ENCODE results near the gene ACTN1.

Gene ACTN1

DNA sequence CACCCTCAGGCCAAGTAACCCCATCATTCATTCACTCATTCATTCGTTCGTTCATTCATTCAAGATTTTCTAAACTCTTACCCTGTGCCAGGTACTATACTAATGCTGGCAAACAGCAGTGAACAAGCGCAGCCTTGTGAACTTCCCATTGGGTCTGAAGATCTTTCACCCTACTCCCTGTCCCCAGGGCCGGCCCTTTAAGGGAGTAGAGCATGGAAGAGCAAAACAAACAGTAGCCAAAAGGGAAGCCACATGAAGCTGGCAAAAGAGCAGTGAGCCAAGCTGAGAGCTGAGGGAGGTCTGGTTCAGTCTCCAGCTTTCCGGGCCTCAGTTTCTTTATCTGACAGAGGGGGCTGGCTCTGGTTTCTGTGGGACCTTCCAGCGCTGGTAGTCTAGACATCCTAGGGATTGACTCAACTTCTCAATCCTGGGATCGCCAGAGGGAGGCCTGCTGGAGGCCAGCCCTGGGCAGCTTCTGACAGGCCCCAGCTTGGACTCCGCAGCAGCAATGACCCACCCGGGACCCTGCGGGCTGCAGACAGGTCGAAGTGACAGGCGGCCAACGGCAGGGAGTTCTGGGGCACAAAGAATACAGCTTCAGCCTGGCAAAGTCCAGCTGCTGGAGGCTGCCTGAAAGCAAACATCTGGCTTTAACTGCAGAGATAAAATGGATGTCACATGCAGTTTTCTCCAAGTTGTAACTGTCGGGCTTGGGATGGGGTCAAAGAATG lies 27.1 kb downstream of the ACTN1 start:
- no peak for DNase-seq (ENCODE audit: low read depth in 3 of 3, low spot score in 1 of 3)

DNA sequence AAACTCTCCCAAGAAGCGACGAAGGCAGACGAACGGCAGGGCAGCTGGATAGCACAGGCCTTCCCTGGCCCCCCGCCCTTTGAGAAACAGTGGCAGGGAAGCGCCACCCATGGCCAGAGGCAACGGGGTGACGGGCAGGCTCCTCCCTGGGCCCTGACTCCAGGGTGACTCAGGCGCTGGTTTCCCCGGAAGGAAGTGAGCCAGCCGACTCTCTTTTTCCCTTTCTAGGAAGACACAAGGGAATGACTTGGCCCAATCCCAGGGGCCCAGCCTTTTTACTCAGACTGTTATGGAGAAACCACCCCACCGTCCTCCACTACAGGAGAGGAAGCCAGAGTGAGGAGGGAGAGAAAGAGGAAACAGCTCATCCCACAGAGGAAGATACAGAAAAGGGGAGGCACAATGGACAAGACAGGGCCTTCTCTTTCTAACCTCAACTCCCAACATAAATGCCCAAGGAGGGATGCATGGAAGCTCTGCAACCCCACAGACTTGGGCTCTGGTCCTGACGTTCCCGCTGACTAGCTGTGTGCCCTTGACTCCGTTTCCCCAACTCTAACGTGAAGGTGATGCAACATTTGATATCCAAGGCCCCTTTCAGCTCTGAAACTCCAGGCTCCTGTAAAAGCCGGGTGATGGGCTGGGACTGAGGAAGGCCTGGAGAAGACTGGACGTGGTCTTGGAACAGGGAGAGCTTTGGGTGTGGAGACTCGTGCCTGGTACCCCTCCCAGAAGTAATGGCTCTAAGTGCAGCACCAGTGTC lies 27.9 kb downstream of the ACTN1 start:
- DNase-seq (ENCODE audit: low read depth in 3 of 3, low spot score in 1 of 3): no peak

DNA sequence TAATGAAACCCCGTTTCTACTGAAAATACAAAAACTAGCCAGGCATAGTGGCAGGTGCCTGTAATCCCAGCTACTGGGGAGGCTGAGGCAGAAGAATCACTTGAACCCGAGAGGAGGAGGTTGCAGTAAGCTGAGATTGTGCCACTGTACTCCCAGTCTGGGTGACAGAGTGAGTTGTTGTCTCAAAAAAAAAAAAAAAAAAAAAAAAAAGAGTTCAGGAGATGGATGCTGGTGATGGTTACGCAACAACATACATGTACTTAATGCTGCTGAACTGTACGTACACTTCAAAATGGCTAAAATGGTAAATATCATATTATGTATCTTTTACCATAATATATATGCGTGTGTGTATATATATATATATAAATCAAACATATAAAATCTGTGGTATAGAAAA lies 29.0 kb downstream of the ACTN1 start:
- no peak for DNase-seq (ENCODE audit: low read depth in 3 of 3, low spot score in 1 of 3)

DNA sequence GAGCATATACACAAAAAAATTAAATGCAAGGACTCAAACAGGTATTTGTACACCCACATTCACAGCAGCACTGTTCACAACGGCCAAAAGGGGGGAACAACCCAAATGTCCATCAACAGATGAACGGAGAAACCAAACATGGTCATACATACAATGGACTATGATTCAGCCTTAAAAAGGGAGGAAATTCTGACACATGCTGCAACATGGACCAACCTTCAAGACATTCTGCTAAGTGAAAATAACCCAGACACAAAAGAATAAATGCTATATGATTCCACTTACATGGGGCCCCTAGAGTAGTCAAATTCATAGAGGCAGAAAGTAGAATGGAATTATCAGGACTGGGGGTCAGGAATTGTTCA lies 29.5 kb downstream of the ACTN1 start:
- no peak for DNase-seq (ENCODE audit: low read depth in 3 of 3, low spot score in 1 of 3)

DNA sequence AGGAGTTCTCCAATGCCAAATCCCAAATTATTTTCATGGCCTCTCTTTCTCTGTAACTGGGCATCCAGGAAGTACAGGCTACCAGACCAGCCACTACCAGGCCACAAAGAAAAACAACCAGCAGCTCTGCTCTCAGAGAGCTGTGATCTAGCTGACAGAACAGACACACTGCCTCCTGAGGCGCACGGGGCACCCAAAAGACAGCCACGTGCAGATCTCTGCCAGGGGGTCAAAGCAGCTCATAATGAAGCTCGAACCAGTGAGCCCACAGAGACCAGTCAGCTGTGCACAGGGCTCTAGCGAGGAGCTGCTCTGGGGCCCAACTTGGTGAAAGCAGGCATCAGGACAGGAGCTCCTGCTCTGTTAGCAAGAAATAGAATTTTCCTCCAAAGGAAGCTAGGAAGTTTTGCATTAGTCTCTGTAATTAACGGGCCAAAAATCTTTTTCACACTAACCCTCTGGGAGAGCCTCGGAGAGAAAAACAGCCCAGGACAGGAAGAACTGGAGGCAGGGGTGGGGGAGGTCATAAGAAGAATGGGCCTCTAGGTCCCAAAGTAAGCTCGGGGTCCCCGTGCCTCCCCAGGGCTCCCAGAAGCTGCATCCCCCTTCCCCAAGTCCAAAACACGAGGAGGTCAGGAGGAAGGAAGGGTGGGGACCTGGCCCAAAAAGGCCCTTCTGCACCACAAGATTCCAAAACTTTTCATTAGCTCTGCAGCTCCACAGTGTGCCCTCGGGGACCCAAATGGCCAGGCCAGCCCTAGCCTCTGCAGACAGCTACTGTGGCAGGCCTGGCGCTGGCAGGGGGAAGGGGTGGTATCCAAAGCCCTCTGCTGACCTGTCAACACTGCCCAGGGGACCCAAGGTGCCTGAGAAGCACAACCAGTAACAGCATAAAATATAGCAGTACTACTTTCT lies 30.2 kb downstream of the ACTN1 start:
- no peak for DNase-seq (ENCODE audit: low read depth in 3 of 3, low spot score in 1 of 3)

DNA sequence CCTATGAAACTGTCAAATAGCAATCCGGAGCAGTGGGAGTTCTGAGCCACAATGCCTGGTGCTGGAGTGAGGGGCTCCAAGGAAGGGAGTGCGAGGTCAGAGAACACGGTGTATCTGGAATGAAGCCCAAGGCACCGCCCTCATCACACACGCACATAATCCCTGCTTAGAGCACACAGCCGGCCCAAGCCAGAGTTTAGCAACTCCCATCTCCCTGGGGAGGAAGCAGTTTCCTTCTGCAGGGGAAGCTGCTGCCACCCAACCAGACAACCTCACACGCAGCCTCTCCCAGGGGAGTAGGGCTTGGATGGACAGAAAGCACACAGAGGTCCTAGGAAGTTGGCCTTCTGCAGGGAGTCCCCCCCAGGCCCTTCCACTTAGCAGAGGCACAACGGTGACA lies 31.3 kb downstream of the ACTN1 start:
- DNase-seq (ENCODE audit: low read depth in 3 of 3, low spot score in 1 of 3): no peak

DNA sequence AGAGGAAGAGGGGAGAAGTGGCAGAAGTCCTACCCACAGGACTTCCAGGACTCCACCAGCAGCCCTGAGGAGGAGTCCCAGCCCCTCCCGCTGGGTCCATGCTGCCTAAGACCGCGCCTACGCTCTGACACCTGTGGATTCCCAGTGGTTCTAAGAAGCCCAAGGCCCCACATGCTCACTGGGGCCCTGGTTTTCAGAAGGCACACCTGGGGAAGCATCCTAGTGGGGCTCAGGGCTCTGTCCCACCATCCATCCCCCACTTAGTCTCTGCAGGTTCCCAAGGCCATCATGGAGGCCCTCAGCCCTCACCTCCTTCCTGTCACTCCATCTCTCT lies 32.6 kb downstream of the ACTN1 start:
- DNase-seq (ENCODE audit: low read depth in 3 of 3, low spot score in 1 of 3): no peak

DNA sequence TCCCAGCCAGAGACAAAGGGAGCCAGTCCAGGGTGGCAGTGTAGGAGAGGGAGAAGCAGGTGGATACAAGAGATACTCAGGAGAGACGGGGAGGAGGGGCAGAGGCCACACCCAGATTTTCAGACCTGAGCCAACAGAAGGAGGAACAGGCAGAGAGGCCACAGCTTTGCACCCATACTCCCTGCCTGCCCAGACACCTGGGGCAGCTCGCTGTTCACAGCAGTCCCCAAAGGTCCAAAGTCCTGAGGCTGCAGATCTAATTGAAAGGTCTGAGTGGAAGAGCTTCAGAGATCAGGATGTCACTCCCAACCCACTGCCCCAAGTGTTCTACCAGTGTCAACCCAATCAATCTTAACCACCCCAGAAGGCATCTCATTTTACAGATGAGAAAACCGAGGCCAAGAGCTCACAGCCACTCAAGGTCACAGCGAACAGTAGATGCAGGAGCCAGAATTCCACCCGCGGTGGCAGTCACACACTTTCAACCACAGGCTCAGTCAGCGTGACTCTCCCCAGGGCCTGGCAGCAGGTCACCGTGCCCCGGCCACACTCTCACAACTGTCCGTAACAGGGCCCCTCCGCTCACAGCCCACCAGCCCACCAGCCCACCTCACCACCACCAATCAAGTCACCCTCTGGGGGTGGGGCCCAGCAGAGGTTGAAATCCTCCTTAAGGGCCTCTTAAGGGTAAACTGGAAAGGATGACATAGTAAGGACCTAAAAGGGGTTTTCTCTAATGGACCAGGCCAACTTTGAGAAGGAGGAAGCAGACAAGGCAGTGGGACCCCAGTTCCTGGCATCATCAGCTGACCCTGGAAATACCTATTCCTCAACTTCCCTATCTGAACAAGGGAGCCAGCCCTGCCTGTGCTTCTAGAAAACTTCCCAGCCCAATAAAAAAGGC lies 33.3 kb downstream of the ACTN1 start:
- no peak for DNase-seq (ENCODE audit: low read depth in 3 of 3, low spot score in 1 of 3)

DNA sequence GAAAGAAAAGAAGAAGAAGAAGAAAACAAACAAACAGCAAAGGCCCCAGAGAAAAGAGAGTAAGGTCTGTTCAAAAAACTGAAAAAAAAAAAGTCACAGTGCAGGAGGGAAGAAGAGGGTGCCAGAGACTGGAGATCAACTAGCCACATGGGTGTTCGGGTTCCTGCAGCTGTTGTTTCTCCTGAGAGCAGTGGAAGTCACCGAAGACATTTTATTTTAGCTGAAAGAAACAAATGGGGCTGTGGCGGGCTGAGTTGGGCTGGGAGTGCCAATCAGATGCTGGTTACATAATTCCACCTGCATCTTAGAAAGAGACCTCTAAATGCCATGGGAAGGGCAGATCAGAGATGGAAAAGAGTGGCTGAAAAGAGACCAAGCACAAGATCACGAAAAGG lies 33.9 kb downstream of the ACTN1 start:
- no peak for DNase-seq (ENCODE audit: low read depth in 3 of 3, low spot score in 1 of 3)

DNA sequence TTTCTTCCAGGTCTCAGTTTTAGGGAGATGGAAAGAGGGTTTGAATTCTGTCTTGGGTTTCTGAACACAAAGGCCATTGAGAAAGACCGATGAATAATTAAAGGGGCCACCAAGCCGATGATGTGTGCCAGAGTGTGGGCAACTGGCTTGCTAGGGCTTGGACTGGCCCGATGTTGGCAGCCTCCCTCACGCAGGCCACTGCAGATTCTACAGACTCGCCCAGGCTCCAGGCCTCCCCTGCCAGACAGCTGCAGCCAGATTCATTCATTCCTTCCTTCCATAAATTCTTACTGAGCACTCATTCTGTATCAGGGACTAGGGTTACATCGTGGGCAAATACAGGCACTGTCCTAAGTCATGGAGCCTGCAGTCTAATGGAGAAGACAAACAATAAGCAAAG lies 34.9 kb downstream of the ACTN1 start:
- no peak for DNase-seq (ENCODE audit: low read depth in 3 of 3, low spot score in 1 of 3)

DNA sequence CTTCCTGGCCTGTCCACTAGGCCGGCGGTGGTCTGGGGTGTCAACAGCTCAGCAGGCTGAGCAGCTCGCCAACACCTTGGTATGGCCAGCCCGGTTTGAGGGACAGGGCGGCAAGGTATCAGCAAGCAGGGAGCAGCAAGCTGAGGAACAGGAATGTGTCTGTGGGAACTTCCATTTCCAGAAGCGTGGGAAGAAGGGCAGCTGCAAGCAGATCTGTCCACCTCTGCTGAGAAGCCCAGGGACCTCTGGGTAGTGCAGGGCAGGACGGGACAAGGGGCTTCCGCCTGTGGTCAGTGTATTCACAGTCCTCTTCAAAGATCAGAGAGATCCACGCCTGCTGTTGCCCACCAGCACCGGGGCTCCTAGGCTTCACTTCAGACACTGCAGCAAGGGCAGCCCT lies 36.0 kb downstream of the ACTN1 start:
- DNase-seq (ENCODE audit: low read depth in 3 of 3, low spot score in 1 of 3): no peak

DNA sequence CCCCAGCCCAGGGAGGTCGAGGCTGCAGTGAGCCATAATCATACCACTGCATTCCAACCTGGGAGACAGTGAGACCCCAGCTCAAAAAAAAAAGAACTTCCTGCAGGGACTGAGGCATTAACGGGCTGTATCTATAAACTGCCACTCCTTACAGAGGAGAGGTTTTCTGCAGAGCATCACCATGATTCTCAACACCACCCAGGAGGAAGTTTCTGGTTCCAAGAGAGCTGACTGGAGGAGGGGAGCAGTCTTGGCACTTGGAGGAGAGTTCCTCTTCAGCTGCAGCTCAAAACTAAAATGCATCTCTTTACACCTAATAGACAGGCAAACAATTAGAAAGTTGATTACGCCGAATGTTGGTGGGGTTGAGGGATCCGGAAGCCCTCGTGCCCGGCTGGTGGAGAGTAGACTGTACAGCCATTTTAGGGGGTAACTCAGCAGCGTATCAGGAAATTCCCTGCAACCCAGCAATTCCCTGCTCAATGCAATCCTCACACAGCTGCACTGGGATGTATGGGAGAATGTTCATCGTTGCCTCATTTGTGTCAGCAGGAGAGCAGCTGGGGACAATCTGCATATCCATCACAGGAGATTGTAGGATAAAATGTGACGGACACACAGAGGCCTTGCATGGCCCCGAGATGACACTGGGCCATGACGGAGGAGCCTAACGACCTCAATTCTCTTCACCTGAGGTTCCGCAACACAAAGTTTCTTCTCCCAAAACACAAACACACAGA lies 36.6 kb downstream of the ACTN1 start:
- no peak for DNase-seq (ENCODE audit: low read depth in 3 of 3, low spot score in 1 of 3)

DNA sequence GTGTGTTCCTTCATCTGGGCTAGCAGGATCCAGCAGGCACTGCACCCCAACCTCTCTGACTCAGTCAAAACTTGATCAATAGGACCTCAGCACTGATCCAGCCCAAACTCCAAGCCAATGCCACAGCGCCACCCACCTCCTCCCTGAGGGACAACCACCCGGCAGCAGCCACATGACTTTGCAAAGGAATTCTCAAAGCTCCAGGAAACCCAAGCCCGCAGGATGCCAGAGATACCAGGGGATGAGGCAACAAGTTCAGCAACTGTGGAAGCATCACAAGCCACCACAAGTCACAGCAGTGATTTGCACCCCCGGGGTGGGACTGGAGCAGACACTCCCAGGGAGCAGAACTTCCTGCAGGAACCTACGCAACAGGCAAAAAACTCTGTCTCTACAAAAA lies 37.3 kb downstream of the ACTN1 start:
- DNase-seq (ENCODE audit: low read depth in 3 of 3, low spot score in 1 of 3): no peak

DNA sequence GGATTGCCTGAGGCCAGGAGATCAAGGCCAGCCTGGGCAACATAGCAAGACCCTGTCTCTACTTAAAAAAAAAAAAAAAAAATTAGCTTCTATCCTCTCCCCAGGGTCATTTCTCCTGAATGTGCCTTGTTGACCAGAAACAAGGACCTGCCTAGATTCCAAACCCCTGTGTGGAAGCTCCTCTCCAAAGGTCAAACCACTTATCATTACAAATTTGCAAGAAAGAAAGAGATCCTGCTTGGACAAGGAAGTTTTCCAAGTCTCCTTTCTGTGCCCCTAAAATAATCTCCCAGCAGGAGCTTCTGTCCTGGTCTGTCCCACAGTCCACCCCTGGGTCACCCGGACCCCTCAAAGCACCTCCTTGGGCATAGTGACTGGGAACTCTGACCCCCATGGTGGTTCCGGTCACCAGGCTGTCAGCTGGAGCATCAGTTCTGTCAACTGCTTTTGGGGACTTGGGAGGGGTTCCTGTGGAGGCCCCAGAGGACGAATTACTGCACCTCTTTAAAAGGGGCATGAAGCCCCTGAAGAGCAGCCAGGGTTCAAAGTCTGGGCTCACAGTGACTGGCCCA lies 38.4 kb downstream of the ACTN1 start:
- DNase-seq (ENCODE audit: low read depth in 3 of 3, low spot score in 1 of 3): no peak

DNA sequence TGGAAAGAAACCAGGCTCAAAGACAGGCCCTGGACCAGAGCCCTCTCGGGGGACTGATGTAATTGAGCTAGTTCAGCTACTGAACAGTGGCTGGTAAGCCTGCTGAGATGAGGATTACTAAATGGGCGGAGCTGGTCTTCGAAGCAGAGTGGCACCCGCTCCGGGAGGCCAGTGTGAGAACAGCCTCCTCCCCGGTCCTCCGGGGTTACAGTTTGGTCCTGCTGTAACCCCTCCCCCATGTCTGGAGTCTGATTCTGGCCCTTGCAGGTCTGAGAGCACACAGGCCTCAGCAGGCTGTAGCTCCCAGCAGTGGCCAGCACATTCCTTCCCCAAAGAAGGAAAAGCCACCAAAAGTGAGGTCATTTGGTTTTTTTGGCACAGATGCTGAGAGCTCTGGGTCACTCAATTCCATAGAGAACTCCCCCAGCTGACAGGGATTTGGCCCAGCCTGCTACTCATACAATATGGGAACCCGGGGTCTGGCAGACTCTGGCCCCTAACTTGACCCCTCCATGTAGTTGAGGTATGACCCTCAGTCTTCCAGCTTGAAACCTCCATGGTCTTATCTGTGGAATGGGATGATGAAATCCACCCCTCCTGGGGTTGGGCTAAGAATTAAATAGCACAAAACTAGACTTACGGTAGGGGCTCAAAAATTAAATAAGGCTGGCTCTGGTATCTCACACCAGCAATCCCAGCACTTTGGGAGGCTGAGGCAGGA lies 39.0 kb downstream of the ACTN1 start:
- DNase-seq (ENCODE audit: low read depth in 3 of 3, low spot score in 1 of 3): no peak

DNA sequence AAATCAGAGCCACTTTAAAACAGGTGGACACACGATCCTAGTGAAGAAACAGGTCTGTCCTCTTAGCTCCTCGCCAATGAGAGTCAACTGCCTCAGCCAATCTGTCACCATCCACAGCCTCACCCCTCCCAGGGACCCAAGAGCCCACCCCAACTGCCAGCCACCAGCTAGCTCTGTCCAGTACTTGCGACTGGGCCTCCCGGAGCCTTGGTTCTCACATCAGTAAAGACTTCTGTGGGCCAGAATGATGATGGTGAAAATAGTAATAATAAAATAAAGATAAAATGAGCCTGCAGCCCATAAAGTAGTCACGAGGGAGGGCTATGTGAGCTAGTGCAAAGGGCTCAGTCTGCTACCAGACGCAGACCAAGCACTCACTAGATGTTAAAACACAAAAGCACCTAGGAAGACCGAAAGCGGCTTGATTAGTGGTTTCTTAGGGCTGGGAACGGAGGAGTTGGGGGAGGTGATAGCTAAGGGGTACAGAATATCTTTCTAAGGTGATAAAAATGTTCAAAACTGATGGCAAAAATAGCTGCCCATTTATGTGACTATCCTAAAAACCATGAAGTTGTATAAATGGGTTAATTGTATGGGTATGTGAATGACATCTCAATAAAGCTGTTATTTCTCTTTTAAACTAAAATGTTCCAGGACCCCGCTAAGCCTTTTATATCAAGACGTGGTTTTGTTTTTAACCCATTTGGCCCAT lies 39.8 kb downstream of the ACTN1 start:
- no peak for DNase-seq (ENCODE audit: low read depth in 3 of 3, low spot score in 1 of 3)

DNA sequence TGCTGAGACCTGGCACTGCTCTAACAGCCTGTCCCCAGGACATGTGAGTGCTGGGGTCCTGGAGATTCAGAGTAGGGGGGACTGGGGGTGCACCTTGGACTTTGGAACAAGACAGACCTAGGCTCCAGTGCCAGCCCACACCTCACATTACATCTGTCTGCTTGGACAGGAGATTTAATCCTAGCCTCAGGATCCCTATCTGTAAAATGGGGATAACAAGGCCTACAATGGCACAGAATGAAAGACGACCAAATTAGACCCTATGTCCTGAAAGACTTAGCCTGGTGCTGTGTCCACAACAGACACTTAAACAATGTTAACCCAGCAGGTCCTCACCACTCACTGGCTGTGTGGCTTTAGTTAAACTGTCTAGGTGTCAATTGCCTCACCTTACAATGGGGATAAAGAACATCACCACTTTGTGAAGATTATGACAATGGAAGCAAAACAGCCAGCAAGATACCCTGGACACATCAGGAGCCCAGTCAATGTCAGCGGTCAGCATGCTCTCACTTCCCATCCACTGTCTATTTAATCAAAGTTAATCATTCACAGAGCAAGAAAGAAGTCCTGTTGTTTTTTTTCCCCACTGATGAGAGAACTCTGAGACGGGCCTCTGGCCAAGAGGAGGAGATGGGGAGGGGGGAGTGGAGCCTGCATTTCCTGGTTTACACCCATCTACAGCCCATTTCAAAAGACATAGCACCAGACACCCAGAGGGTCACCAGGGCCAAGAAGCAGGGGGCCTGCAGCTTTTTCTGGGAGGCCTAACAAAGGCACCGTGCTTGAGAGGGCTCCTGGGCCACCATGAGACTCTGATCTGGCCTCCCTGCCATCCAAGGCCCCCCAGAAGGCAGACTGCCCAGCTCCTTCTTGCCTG lies 40.6 kb downstream of the ACTN1 start:
- DNase-seq (ENCODE audit: low read depth in 3 of 3, low spot score in 1 of 3): no peak
